ENCODE results near the gene ANKH. TPM values are rescaled to one million over a fixed set of nuclear protein-coding genes. Genes with fewer than 3 reads are reported as not detected.

ANKH gene
- total and polyA plus RNA-seq, 4 donors: 9.3 to 57.1 (median 37.4) TPM

GRCh38 chr5:14771189-14771588, 100.4 kb downstream of the ANKH start:
- Histone ChIP-seq H3K9ac (ENCODE audit: low read depth in 1 of 2, low read length in 2 of 2) (no peak overlapping the region), H3K27me3 (ENCODE audit: control insufficient read depth in 4 of 4, insufficient read depth in 4 of 4, low read length in 3 of 4) (no peaks in the 10 kb centered on the region), H3K4me1 (ENCODE audit: control insufficient read depth in 4 of 4, insufficient read depth in 4 of 4, low read length in 3 of 4) (peaks cover 0 to 4% (median 3%) of the 10 kb centered on the region in 4 donors), H3K9me3 (ENCODE audit: control insufficient read depth in 4 of 4, low read length in 3 of 4) (no peaks in the 10 kb centered on the region), H3K36me3 (ENCODE audit: control insufficient read depth in 4 of 4, insufficient read depth in 3 of 4, low read depth in 1 of 4, low read length in 3 of 4) (peaks cover 0 to 5% (median 0%) of the 10 kb centered on the region in 4 donors), H3K4me3 (ENCODE audit: low read depth in 1 of 3, low read length in 3 of 3) (no peak overlapping the region), H3K27ac (ENCODE audit: low read depth in 1 of 2, low read length in 2 of 2) (no peak overlapping the region)
- 98% methylated on average over 3 of the region's 3 CpGs for WGBS
- DNase-seq (ENCODE audit: low spot score): no peak
- TF ChIP-seq ZBTB33 (IDR thresholded peaks at IDR 0.05): no peak
- no peak for TF ChIP-seq NR2F2 (IDR thresholded peaks at IDR 0.05)
- no peak for TF ChIP-seq TAF1 (conservative IDR thresholded peaks at IDR 0.05)
- TF ChIP-seq, protein P1, sequence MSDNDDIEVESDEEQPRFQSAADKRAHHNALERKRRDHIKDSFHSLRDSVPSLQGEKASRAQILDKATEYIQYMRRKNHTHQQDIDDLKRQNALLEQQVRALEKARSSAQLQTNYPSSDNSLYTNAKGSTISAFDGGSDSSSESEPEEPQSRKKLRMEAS (IDR thresholded peaks at IDR 0.05): no peak

DNA sequence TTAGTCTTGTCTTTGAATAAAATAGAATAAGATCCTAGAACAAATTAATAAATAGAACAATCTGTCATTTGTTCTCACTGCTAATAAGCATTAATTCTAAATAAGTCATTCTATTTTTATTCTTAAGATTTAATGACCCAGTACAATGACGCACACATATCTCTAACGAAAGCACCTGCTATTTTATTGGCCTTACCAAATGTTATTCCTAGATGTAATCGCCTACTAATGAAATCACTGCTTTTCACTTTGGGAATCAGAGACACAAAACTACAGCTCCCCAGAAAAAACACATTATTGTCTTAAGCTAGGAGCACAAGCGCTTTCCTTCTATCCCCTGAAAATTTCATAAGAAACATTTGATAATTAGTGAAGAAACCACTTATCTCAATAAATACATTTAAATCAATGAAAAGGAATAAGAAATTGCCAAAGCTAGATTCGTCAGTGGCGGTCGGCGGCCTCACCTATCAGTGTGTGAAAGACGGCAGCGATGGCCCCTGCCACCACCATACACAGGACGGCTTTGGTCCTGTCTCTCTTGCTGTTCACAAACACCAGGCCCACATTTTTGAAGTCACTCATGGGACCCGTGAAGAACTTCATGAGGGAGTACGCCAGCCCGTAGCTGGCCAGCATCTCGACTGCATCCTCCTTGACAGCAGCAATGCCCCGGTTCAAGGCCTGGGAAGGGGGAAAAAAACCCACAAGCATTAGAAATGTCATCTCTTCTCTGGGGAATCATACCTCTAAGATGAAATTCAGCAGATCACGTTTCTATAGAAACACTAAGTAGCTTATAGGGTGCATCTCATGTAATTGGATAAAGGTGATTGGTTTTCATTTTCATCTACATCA, 102.8 kb downstream of the ANKH start:
- no peaks in the 10 kb centered on the region for H3K4me1 ChIP-seq (ENCODE audit: control insufficient read depth in 4 of 4, insufficient read depth in 4 of 4, low read length in 3 of 4)
- no peak for DNase-seq (ENCODE audit: low spot score)
- H3K4me3 ChIP-seq (ENCODE audit: low read depth in 1 of 3, low read length in 3 of 3): no peak overlapping the region
- H3K27me3 ChIP-seq (ENCODE audit: control insufficient read depth in 4 of 4, insufficient read depth in 4 of 4, low read length in 3 of 4): no peaks in the 10 kb centered on the region
- H3K9me3 ChIP-seq (ENCODE audit: control insufficient read depth in 4 of 4, low read length in 3 of 4): no peaks in the 10 kb centered on the region
- TF ChIP-seq, protein P1 (IDR thresholded peaks at IDR 0.05): no peak
- TF ChIP-seq HNF4A (conservative IDR thresholded peaks at IDR 0.05) (no peak), ATF3 (IDR thresholded peaks at IDR 0.05) (no peak), ZBTB33 (IDR thresholded peaks at IDR 0.05) (no peak), GABPA (IDR thresholded peaks at IDR 0.05 in 1 of 2, conservative IDR thresholded peaks at IDR 0.05 in 1 of 2) (no peak), TAF1 (conservative IDR thresholded peaks at IDR 0.05) (no peak), RAD21 (IDR thresholded peaks at IDR 0.05) (no peak), HNF4G (IDR thresholded peaks at IDR 0.05) (no peak), YY1 (IDR thresholded peaks at IDR 0.05) (no peak), NR2F2 (IDR thresholded peaks at IDR 0.05) (no peak), JUND (IDR thresholded peaks at IDR 0.05) (no peak), FOXA1 (IDR thresholded peaks at IDR 0.05) (no peak), FOXA2 (IDR thresholded peaks at IDR 0.05) (no peak), RXRA (IDR thresholded peaks at IDR 0.05) (no peak), SP1 (IDR thresholded peaks at IDR 0.05) (no peak), EGR1 (IDR thresholded peaks at IDR 0.05; ENCODE audit: low read depth in 2 of 2) (no peak)
- TF ChIP-seq, protein P2, sequence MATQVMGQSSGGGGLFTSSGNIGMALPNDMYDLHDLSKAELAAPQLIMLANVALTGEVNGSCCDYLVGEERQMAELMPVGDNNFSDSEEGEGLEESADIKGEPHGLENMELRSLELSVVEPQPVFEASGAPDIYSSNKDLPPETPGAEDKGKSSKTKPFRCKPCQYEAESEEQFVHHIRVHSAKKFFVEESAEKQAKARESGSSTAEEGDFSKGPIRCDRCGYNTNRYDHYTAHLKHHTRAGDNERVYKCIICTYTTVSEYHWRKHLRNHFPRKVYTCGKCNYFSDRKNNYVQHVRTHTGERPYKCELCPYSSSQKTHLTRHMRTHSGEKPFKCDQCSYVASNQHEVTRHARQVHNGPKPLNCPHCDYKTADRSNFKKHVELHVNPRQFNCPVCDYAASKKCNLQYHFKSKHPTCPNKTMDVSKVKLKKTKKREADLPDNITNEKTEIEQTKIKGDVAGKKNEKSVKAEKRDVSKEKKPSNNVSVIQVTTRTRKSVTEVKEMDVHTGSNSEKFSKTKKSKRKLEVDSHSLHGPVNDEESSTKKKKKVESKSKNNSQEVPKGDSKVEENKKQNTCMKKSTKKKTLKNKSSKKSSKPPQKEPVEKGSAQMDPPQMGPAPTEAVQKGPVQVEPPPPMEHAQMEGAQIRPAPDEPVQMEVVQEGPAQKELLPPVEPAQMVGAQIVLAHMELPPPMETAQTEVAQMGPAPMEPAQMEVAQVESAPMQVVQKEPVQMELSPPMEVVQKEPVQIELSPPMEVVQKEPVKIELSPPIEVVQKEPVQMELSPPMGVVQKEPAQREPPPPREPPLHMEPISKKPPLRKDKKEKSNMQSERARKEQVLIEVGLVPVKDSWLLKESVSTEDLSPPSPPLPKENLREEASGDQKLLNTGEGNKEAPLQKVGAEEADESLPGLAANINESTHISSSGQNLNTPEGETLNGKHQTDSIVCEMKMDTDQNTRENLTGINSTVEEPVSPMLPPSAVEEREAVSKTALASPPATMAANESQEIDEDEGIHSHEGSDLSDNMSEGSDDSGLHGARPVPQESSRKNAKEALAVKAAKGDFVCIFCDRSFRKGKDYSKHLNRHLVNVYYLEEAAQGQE (IDR thresholded peaks at IDR 0.05): no peak
- TF ChIP-seq, protein P3, sequence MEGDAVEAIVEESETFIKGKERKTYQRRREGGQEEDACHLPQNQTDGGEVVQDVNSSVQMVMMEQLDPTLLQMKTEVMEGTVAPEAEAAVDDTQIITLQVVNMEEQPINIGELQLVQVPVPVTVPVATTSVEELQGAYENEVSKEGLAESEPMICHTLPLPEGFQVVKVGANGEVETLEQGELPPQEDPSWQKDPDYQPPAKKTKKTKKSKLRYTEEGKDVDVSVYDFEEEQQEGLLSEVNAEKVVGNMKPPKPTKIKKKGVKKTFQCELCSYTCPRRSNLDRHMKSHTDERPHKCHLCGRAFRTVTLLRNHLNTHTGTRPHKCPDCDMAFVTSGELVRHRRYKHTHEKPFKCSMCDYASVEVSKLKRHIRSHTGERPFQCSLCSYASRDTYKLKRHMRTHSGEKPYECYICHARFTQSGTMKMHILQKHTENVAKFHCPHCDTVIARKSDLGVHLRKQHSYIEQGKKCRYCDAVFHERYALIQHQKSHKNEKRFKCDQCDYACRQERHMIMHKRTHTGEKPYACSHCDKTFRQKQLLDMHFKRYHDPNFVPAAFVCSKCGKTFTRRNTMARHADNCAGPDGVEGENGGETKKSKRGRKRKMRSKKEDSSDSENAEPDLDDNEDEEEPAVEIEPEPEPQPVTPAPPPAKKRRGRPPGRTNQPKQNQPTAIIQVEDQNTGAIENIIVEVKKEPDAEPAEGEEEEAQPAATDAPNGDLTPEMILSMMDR (IDR thresholded peaks at IDR 0.05; ENCODE audit: low read depth, low read length, missing input control): no peak
- H3K9ac ChIP-seq (ENCODE audit: low read depth in 1 of 2, low read length in 2 of 2): no peak overlapping the region
- H3K36me3 ChIP-seq (ENCODE audit: control insufficient read depth in 4 of 4, insufficient read depth in 3 of 4, low read depth in 1 of 4, low read length in 3 of 4): peaks cover 0 to 5% (median 2%) of the 10 kb centered on the region in 4 donors
- H3K27ac ChIP-seq (ENCODE audit: low read depth in 1 of 2, low read length in 2 of 2): no peak overlapping the region
- 96% methylated on average over 17 of the region's 17 CpGs for WGBS
